Astrocyte (in vitro differentiated cells and primary cell): ENCODE measurements around the gene COL18A1. TPM values are rescaled to one million over a fixed set of nuclear protein-coding genes. Genes with fewer than 3 reads are reported as not detected.

Experiments used
- DNase-seq: peaks from one replicate; pipeline ENCODE4 v3.0.0-alpha.2; 2010; ENCODE audit warnings: low read depth
- FAIRE-seq: peaks from 2 replicates; lab custom pipeline; 2011; peaks lifted over from hg19 to GRCh38; lab: Jason Lieb, UNC
- H2AFZ ChIP-seq: 2 replicates; pipeline ENCODE4 v1.6.0; 2012; ENCODE audit warnings: low read depth, low read length, inconsistent platforms
- H3K27ac ChIP-seq: 2 replicates; pipeline ENCODE4 v1.5.1; 2011; ENCODE audit warnings: low read depth, low read length, inconsistent platforms
- H3K27me3 ChIP-seq: 2 replicates; pipeline ENCODE4 v1.6.0; 2011; ENCODE audit warnings: low read length, inconsistent platforms; ENCODE audit not compliant: insufficient read depth
- H3K36me3 ChIP-seq: 2 replicates; pipeline ENCODE4 v1.5.1; 2011; ENCODE audit warnings: low read length, inconsistent platforms; ENCODE audit not compliant: insufficient read depth
- H3K4me1 ChIP-seq: 2 replicates; pipeline ENCODE4 v1.5.1; 2011; ENCODE audit warnings: low read length, inconsistent platforms; ENCODE audit not compliant: insufficient read depth
- H3K4me2 ChIP-seq: 2 replicates; pipeline ENCODE4 v1.6.0; 2012; ENCODE audit warnings: low read length, inconsistent platforms
- H3K4me3 ChIP-seq: 2 replicates; pipeline ENCODE4 v1.5.1; 2011; ENCODE audit warnings: low read depth, mild to moderate bottlenecking, low read length, inconsistent platforms; ENCODE audit not compliant: insufficient read depth
- H3K79me2 ChIP-seq: 2 replicates; pipeline ENCODE4 v1.6.0; 2012; ENCODE audit warnings: mild to moderate bottlenecking, low read length, inconsistent platforms; ENCODE audit not compliant: insufficient read depth
- H3K9ac ChIP-seq: 2 replicates; pipeline ENCODE4 v1.6.0; 2012; ENCODE audit warnings: mild to moderate bottlenecking, low read length, inconsistent platforms
- H3K9me3 ChIP-seq: 2 replicates; pipeline ENCODE4 v1.5.1; 2012; ENCODE audit warnings: low read depth, mild to moderate bottlenecking, low read length, inconsistent platforms; ENCODE audit not compliant: insufficient read depth
- H4K20me1 ChIP-seq: 2 replicates; pipeline ENCODE4 v1.6.0; 2012; ENCODE audit warnings: low read length, inconsistent platforms; ENCODE audit not compliant: insufficient read depth
- H3K27ac Mint-ChIP-seq: one replicate; pipeline ENCODE4 v1.8.0; 2021; ENCODE audit warnings: mild to moderate bottlenecking, mixed read lengths; ENCODE audit not compliant: unreplicated experiment
- H3K27me3 Mint-ChIP-seq: one replicate; pipeline ENCODE4 v1.8.0; 2021; ENCODE audit warnings: low read depth, mixed read lengths; ENCODE audit not compliant: unreplicated experiment
- H3K36me3 Mint-ChIP-seq: one replicate; pipeline ENCODE4 v1.8.0; 2021; ENCODE audit warnings: low read depth, mixed read lengths; ENCODE audit not compliant: unreplicated experiment
- H3K4me1 Mint-ChIP-seq: one replicate; pipeline ENCODE4 v1.8.0; 2021; ENCODE audit warnings: low read depth, mixed read lengths; ENCODE audit not compliant: unreplicated experiment
- H3K4me3 Mint-ChIP-seq: one replicate; pipeline ENCODE4 v1.8.0; 2021; ENCODE audit warnings: mild to moderate bottlenecking, moderate library complexity, mixed read lengths; ENCODE audit not compliant: unreplicated experiment
- H3K9me3 Mint-ChIP-seq: one replicate; pipeline ENCODE4 v1.8.0; 2021; ENCODE audit warnings: mild to moderate bottlenecking, mixed read lengths; ENCODE audit not compliant: unreplicated experiment
- CTCF ChIP-seq: IDR thresholded peaks from 2 replicates; pipeline ENCODE4 v1.5.1; 2011; ENCODE audit warnings: low read depth, mild to moderate bottlenecking, inconsistent platforms, low read length, moderate library complexity; ENCODE audit not compliant: insufficient read depth
- EZH2 ChIP-seq: IDR thresholded peaks from 2 replicates; pipeline ENCODE4 v1.6.1; 2012; ENCODE audit warnings: mild to moderate bottlenecking, low read length, inconsistent platforms; ENCODE audit not compliant: insufficient read depth
- total RNA-seq: library from RNA; stranded (reverse); gene quantifications from 2 replicates; pipeline ENCODE4 v1.2.1, GENCODE V29; 2021

Gene COL18A1
- total RNA-seq, 1 donor from 2014 or later, result 616 TPM

- Histone ChIP-seq H3K27me3 (no peaks in the 10 kb centered on the region), H3K4me2 (no peak overlapping the region), H2AFZ (no peak overlapping the region), H3K9me3 (no peaks in the 10 kb centered on the region), H3K36me3 (no peaks in the 10 kb centered on the region), H3K27ac (no peak overlapping the region), H3K4me1 (peaks cover 11% of the 10 kb centered on the region), H4K20me1 (no peaks in the 10 kb centered on the region), H3K4me3 (no peak overlapping the region), H3K9ac (no peak overlapping the region), H3K79me2 (no peaks in the 10 kb centered on the region)
- peak overlapping the region; percentile 75 for H3K27ac Mint-ChIP-seq
- no peaks in the 10 kb centered on the region for H3K36me3 Mint-ChIP-seq
- DNase-seq (no peak), FAIRE-seq (no peak)
- H3K27me3 Mint-ChIP-seq, result peaks cover 10% of the 10 kb centered on the region
- TF ChIP-seq EZH2, result no peak
- TF ChIP-seq CTCF, result no peak
- H3K4me1 Mint-ChIP-seq, result peaks cover 11% of the 10 kb centered on the region
- H3K4me3 Mint-ChIP-seq, result no peak overlapping the region
- no peaks in the 10 kb centered on the region for H3K9me3 Mint-ChIP-seq
Observed at GRCh38 chr21:45550522-45551210, 145.7 kb downstream of the COL18A1 start.

GRCh38 chr21:45551316-45551715, 146.4 kb downstream of the COL18A1 start:
- no peaks in the 10 kb centered on the region for H3K9me3 Mint-ChIP-seq
- H3K9ac ChIP-seq, result no peak overlapping the region
- H3K27ac ChIP-seq, result no peak overlapping the region
- H2AFZ ChIP-seq, result no peak overlapping the region
- H3K27me3 Mint-ChIP-seq, result peaks cover 7% of the 10 kb centered on the region
- no peaks in the 10 kb centered on the region for H3K27me3 ChIP-seq
- H4K20me1 ChIP-seq, result no peaks in the 10 kb centered on the region
- H3K4me3 ChIP-seq, result no peak overlapping the region
- H3K27ac Mint-ChIP-seq, result peak overlapping the region; percentile 43
- peak; percentile 52 for FAIRE-seq
- H3K79me2 ChIP-seq, result no peaks in the 10 kb centered on the region
- no peaks in the 10 kb centered on the region for H3K9me3 ChIP-seq
- H3K36me3 Mint-ChIP-seq, result no peaks in the 10 kb centered on the region
- peak; percentile 75 for DNase-seq
- peak overlapping the region; percentile 1 for H3K4me2 ChIP-seq
- peaks cover 11% of the 10 kb centered on the region for H3K4me1 Mint-ChIP-seq
- no peaks in the 10 kb centered on the region for H3K36me3 ChIP-seq
- TF ChIP-seq CTCF (no peak), EZH2 (no peak)
- no peak overlapping the region for H3K4me3 Mint-ChIP-seq
- H3K4me1 ChIP-seq, result peaks cover 16% of the 10 kb centered on the region
